Ovary (tissue), 9 donors: ENCODE data around the gene YTHDF1. TPM values are rescaled to one million over a fixed set of nuclear protein-coding genes. Genes with fewer than 3 reads are reported as not detected.

Experiments used
- DNase-seq, 5 donors: peaks; one replicate each; pipeline ENCODE4 v3.0.0-alpha.2; 2019 to 2020
- H3K27ac ChIP-seq, 2 donors: fragments of 200-600 bp; one replicate each; pipeline versions ENCODE4 v1.5.1 to v1.8.0; 2019 to 2022
- H3K27me3 ChIP-seq: fragments of 200-600 bp; one replicate; pipeline ENCODE4 v1.8.0; 2022
- H3K36me3 ChIP-seq: fragments of 200-600 bp; sonication (generic); one replicate; pipeline ENCODE4 v1.5.1; 2019
- H3K4me1 ChIP-seq: one replicate; pipeline ENCODE4 v1.8.1; 2013; ENCODE audit warnings: mild to moderate bottlenecking, moderate library complexity; ENCODE audit not compliant: insufficient read depth
- H3K4me3 ChIP-seq: fragments of 200-600 bp; sonication (generic); one replicate; pipeline ENCODE4 v1.5.1; 2017
- H3K9me3 ChIP-seq, 2 donors: fragments of 200-600 bp in 1 of 2; sonication (generic) in 1 of 2; one replicate each; pipeline versions ENCODE4 v1.5.1 to v1.8.1; 2013 to 2019; ENCODE audit warnings: mild to moderate bottlenecking in 1 of 2, moderate library complexity in 1 of 2
- CTCF ChIP-seq, 3 donors: fragments of 450-650 bp in 2 of 3; fragments of 200-600 bp in 1 of 3; IDR thresholded peaks; one replicate each; pipeline versions ENCODE4 v1.5.1 to v1.8.0; 2016 to 2022; ENCODE audit warnings: antibody characterized with exemption in 3 of 3, mild to moderate bottlenecking in 1 of 3
- EP300 ChIP-seq: sonication (generic); formaldehyde crosslinking; IDR thresholded peaks from one replicate; pipeline ENCODE4 v1.6.1; 2017; ENCODE audit warnings: antibody characterized with exemption
- POLR2A ChIP-seq: fragments of 450-650 bp; IDR thresholded peaks from one replicate; pipeline ENCODE4 v1.6.1; 2017; ENCODE audit warnings: antibody characterized with exemption, mild to moderate bottlenecking, moderate library complexity
- WGBS, 3 donors: extraction: QIAGEN DNeasy Blood & Tissue Kit in 1 of 3; methylation state at CpG; one replicate each; pipeline versions ENCODE4 v1.1.5 to v1.1.7; 2013 to 2017; 5-methylcytosine and 5-hydroxymethylcytosine counted together
- intact Hi-C, 4 donors: fragments of 100-400 bp; cut with DNase I; formaldehyde crosslinking; loops; one replicate each; pipeline versions ENCODE4 v1.11.0 to v1.15.1; 2022 to 2023
- polyA plus RNA-seq, 2 donors: library from polyadenylated mRNA; stranded (reverse); fragments of 200-250 nt in 1 of 2; fragments of 350-450 nt in 1 of 2; fragmentation: Illumina TruSeq in 1 of 2; extraction: RNeasy Lipid Tissue Mini Kit (QIAGEN cat#74804) in 1 of 2; gene quantifications; one replicate each; pipeline ENCODE4 v1.2.3, GENCODE V29; 2013 to 2014
- total RNA-seq, 7 donors: library from RNA; depleted of rRNA in 2 of 7; stranded (reverse); fragments of >200 nt in 2 of 7; fragmentation: NEBNext Ultra II Directional in 3 of 7; extraction: Animal tissue kit (Norgen Biotek cat#: 25700) in 3 of 7; gene quantifications; one replicate each; pipeline versions ENCODE4 v1.1.0 to v1.2.4, GENCODE V29; 2016 to 2023
- donor health status: DM: no; HTN: no; CAD: no; lungs with moderate emphysema.
- donor health status: DM: no; HTN: no; CAD: no.
- donor health status: Bipolar disorder and iron deficiency.
- donor health status: DM: yes; HTN: yes; CAD: no.
- donor health status: DM: no; HTN: no; CAD: no.
- donor health status: DM: yes; HTN: yes; CAD: no.

YTHDF1 gene
- total and polyA plus RNA-seq, 9 donors, result 17.0 to 39.4 (median 30.5) TPM

GRCh38 chr20:63258781-63259180 is 42.9 kb upstream of the YTHDF1 start:
- intact Hi-C loops, result no loop called here

GRCh38 chr20:63257629-63258028 is 41.7 kb upstream of the YTHDF1 start:
- TF ChIP-seq POLR2A, result no peak
- TF ChIP-seq EP300, result no peak
- no peak for TF ChIP-seq CTCF (IDR thresholded peaks at IDR 0.05)
- no peaks in the 10 kb centered on the region for H3K4me1 ChIP-seq
- 88 to 91% (median 90%) methylated on average over 13 of the region's 13 CpGs for WGBS, 3 donors
- DNase-seq, result no peak
- H3K27ac ChIP-seq, result no peak overlapping the region
- H3K27me3 ChIP-seq, result no peaks in the 10 kb centered on the region
- H3K36me3 ChIP-seq, result no peaks in the 10 kb centered on the region
- no peak overlapping the region for H3K4me3 ChIP-seq
- intact Hi-C loops, result no loop called here
- H3K9me3 ChIP-seq, result no peaks in the 10 kb centered on the region

More at GRCh38 chr20:63258781-63259180, 42.9 kb upstream of the YTHDF1 start:
- H3K27me3 ChIP-seq, result no peaks in the 10 kb centered on the region
- no peaks in the 10 kb centered on the region for H3K4me1 ChIP-seq
- H3K36me3 ChIP-seq, result no peaks in the 10 kb centered on the region
- H3K27ac ChIP-seq, result no peak overlapping the region
- TF ChIP-seq POLR2A (no peak), CTCF (IDR thresholded peaks at IDR 0.05) (no peak), EP300 (no peak)
- H3K9me3 ChIP-seq, result no peaks in the 10 kb centered on the region
- DNase-seq, result peak in 1 of 5 donors; percentile 45
- WGBS, 3 donors, result 8 to 16% (median 11%) methylated on average over 8 of the region's 8 CpGs
- H3K4me3 ChIP-seq, result no peak overlapping the region

- 89 to 95% (median 92%) methylated on average over 4 of the region's 4 CpGs for WGBS, 3 donors
- Histone ChIP-seq H3K27ac (no peak overlapping the region), H3K4me1 (no peaks in the 10 kb centered on the region), H3K4me3 (no peak overlapping the region), H3K9me3 (no peaks in the 10 kb centered on the region), H3K27me3 (no peaks in the 10 kb centered on the region), H3K36me3 (no peaks in the 10 kb centered on the region)
- intact Hi-C loops, result no loop called here
- DNase-seq, result no peak
- TF ChIP-seq POLR2A, result no peak
- no peak for TF ChIP-seq CTCF (IDR thresholded peaks at IDR 0.05)
- no peak for TF ChIP-seq EP300
These were observed 41.0 kb upstream of the YTHDF1 start for GRCh38 chr20:63256954-63257353.

- TF ChIP-seq CTCF (IDR thresholded peaks at IDR 0.05), result no peak
- TF ChIP-seq EP300, result no peak
- TF ChIP-seq POLR2A, result no peak
- Histone ChIP-seq H3K27ac (no peak overlapping the region), H3K4me1 (no peaks in the 10 kb centered on the region), H3K27me3 (no peaks in the 10 kb centered on the region), H3K4me3 (no peak overlapping the region), H3K9me3 (no peaks in the 10 kb centered on the region), H3K36me3 (no peaks in the 10 kb centered on the region)
- DNase-seq, result no peak
- intact Hi-C loops, result no loop called here
- 65 to 70% (median 69%) methylated on average over 31 of the region's 31 CpGs for WGBS, 3 donors
These were observed 40.2 kb upstream of the YTHDF1 start for GRCh38 chr20:63255931-63256704.
